Stimulated activated CD4-positive, alpha-beta T cell treated with anti-CD3 and anti-CD28 coated beads, Interleukin-15, amount 100 ng/mL, for 48 hours (primary cell): Measurements from ENCODE around the gene DDC.
A peak's percentile ranks its signal among the peaks of the same experiment; 100 is the strongest.

ENCODE experiments used
- DNase-seq, 2 donors: peaks; one replicate each; pipeline ENCODE4 v3.0.0-alpha.2; 2020; ENCODE audit warnings: low read depth in 2 of 2

The DDC gene, protein sequence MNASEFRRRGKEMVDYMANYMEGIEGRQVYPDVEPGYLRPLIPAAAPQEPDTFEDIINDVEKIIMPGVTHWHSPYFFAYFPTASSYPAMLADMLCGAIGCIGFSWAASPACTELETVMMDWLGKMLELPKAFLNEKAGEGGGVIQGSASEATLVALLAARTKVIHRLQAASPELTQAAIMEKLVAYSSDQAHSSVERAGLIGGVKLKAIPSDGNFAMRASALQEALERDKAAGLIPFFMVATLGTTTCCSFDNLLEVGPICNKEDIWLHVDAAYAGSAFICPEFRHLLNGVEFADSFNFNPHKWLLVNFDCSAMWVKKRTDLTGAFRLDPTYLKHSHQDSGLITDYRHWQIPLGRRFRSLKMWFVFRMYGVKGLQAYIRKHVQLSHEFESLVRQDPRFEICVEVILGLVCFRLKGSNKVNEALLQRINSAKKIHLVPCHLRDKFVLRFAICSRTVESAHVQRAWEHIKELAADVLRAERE

DNA sequence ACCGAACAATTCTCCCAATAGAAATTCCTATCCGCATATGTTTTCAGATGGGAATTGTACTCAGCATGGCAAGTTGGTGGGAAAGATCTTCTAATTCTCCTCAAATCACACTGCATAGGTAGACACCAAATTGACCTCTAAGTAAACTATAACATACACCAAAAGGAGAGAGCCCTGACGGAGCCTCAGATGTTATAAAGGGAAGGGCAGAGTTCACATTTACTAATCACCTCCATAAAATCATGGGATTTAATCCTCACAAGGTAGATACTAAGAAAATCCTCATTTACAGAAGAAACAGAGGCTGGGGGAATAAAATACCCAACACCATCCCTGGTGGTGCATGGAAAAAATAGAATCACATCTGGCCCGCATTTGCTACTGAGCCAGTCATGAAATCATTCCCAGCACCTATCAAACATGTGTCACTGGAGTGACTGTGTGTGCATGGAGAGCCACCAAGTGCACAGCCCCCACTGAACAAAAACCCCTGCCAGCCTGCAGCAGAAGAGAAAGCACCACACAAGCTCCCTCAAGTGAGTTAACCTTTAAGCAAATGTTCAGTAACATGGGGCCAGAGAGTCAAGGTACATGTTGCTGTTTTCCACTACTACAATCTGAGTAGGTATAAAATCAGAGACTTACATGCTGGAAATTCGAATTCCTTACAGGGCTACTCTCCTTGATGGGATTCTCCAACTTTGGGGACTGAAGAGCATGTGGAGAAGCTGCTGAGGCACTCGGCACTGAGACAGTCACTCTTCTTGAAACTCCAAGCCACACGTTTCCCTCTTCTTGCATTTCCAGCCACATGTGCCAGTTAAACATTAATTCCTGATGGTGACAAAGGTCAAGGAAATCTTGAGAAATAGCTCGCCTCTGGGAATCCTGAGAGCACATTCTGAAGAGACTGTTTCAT is at the start of gene DDC:
DDC (minus strand) TSS at position 766 of the 919 bp plus-strand sequence. CDS start 21,320 bp downstream, outside the sequence.
- DNase-seq = no peak

GRCh38 chr7:50613473-50613872 is 48.3 kb upstream of the DDC start:
- DNase-seq = no peak

- no peak for DNase-seq
Observed at GRCh38 chr7:50612704-50613103, 47.5 kb upstream of the DDC start.

GRCh38 chr7:50610521-50611277 is 45.5 kb upstream of the DDC start:
- peak in 1 of 2 donors; percentile 21 for DNase-seq

- DNase-seq = no peak
Observed at GRCh38 chr7:50608196-50608906, 43.1 kb upstream of the DDC start.

DNA sequence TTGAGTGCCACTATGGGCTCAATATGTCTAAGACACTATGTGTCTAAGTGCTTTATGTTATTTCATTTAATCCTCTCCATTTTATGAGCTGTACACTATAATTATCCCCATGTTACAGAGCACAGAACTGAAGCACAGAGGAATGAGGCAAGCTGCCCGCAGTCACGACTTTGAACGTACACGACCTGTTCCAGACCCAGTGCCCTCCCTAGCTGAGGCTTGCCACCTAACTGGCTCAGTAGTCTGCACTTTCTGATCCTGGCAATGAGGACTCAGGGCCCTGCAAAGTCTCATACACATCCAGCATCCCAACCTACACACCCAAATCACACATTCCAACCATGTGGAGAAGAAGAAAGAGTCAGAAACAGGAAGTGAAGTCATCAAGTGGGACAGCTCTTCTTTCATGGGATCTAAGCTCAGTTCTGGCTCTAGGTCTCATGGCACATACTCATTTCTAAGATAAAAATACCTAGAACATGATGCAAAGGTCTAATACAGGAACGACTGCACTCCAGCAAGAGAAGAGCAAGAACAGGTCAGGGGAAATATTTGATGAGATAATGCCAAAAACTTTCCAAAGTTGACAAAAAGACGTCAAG is 42.4 kb upstream of the DDC start:
- DNase-seq = no peak

- no peak for DNase-seq
Observed at GRCh38 chr7:50605059-50605458, 39.9 kb upstream of the DDC start.

- no peak for DNase-seq
Observed at GRCh38 chr7:50603287-50603686, 38.1 kb upstream of the DDC start.

GRCh38 chr7:50599385-50599784 is 34.2 kb upstream of the DDC start:
- no peak for DNase-seq

- no peak for DNase-seq
Observed at GRCh38 chr7:50598460-50599343, 33.5 kb upstream of the DDC start.

- no peak for DNase-seq
Observed at GRCh38 chr7:50596484-50596883, 31.3 kb upstream of the DDC start.

- DNase-seq = no peak
Observed at GRCh38 chr7:50595491-50596102, 30.4 kb upstream of the DDC start.

GRCh38 chr7:50594734-50595485 is 29.7 kb upstream of the DDC start:
- no peak for DNase-seq

DNA sequence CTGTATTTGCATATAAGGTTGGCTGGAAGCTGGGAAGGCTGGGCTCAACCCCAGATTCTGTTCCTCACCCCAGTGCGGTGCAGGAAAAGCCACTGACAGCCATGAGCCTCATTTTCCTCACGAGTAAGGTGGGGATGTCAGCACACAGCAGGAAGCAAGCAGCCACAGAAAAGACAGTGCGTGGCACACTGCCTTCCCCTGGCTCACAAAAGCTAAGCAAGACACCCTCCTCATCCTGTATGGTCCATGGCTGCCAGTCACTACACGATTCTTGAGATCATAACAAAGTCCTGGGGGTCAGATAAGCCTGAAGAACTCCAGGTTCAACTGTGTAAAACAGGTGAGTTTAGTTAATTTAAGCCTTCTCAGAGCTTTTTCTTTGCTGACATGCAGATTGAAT is 28.9 kb upstream of the DDC start:
- DNase-seq = no peak

- DNase-seq = no peak
Observed at GRCh38 chr7:50592940-50593339, 27.7 kb upstream of the DDC start.

DNA sequence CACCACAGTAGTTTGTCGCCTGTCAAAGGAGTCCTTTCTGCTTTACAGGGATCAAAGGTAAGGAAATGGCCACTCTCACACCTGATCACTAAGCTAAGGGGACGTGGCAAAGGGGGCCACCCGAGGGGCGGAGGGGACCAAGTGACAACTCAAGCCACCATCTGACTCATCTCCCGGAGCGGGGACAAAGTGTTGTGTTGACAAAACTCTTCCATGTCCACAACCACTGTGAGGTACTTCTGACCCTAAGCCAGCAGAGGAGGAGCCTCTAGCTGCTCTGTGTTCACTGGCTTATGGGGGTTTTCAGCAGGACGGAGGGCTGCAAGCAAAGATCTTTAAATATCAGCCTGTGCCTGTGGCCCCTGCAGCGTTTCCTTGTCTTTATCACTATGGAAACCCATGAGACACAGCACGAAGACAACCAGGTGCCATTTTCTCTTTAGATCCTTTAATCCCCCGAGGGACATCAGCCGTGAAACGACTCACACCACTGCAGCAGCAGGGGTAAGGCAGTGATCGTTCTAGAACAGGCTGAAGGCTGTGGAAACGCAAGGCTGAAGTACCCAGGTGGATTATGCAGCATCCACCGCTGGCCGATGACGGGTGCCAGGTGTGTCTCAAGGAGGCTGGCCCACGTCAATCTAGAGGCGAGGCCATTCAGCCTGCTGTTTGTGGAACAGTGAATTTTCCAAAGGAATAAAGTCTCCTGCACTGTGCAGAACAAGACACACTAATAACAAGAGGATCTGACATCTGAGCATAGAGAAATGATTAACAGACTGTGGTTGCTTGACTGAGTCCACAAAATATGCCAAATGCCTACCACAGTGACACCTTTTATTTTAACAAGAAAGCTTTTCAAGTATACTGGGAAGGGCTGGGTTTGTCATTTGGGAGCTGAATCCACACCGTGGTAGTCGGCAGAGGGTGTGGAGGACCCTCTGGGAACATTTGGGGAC is 26.6 kb upstream of the DDC start:
- no peak for DNase-seq

- no peak for DNase-seq
Observed at GRCh38 chr7:50591098-50591479, 25.9 kb upstream of the DDC start.
